Endothelial cell (in vitro differentiated cells): ENCODE measurements around the gene USP36. TPM values are rescaled to one million over a fixed set of nuclear protein-coding genes. Genes with fewer than 3 reads are reported as not detected.
A peak's percentile ranks its signal among the peaks of the same experiment; 100 is the strongest.

ENCODE experiments used
- DNase-seq: peaks from one replicate; pipeline ENCODE4 v3.0.0; 2021; ENCODE audit warnings: low spot score
- H3K27ac Mint-ChIP-seq: one replicate; pipeline ENCODE4 v1.8.0; 2021; ENCODE audit warnings: mixed read lengths, inconsistent platforms; ENCODE audit not compliant: unreplicated experiment
- H3K27me3 Mint-ChIP-seq: one replicate; pipeline ENCODE4 v1.8.0; 2021; ENCODE audit warnings: mild to moderate bottlenecking, moderate library complexity, mixed read lengths, inconsistent platforms; ENCODE audit not compliant: unreplicated experiment
- H3K36me3 Mint-ChIP-seq: one replicate; pipeline ENCODE4 v1.8.0; 2021; ENCODE audit warnings: mild to moderate bottlenecking, low read depth, mixed read lengths, inconsistent platforms; ENCODE audit not compliant: unreplicated experiment
- H3K4me1 Mint-ChIP-seq: one replicate; pipeline ENCODE4 v1.8.0; 2021; ENCODE audit warnings: mild to moderate bottlenecking, mixed read lengths, inconsistent platforms; ENCODE audit not compliant: unreplicated experiment
- H3K4me3 Mint-ChIP-seq: one replicate; pipeline ENCODE4 v1.8.0; 2021; ENCODE audit warnings: mild to moderate bottlenecking, mixed read lengths, inconsistent platforms; ENCODE audit not compliant: unreplicated experiment
- H3K9me3 Mint-ChIP-seq: one replicate; pipeline ENCODE4 v1.8.0; 2021; ENCODE audit warnings: mixed read lengths, inconsistent platforms; ENCODE audit not compliant: unreplicated experiment
- CTCF ChIP-seq: fragments of 200-600 bp; sonication (generic); IDR thresholded peaks from one replicate; pipeline ENCODE4 v1.5.0; 2021; ENCODE audit warnings: antibody characterized with exemption; ENCODE audit not compliant: unreplicated experiment
- total RNA-seq: library from RNA; stranded (reverse); fragmentation: NEBNext Ultra II Directional; extraction: Animal tissue kit (Norgen Biotek cat#: 25700); gene quantifications from one replicate; pipeline ENCODE4 v1.2.1, GENCODE V29; 2021; ENCODE audit not compliant: unreplicated experiment

USP36 gene
- total RNA-seq, 1 donor from 2014 or later = 56.7 TPM

- Mint-ChIP-seq H3K27ac (peak overlapping the region; percentile 98), H3K9me3 (no peaks in the 10 kb centered on the region), H3K4me3 (peak overlapping the region; percentile 2), H3K36me3 (peaks cover 46% of the 10 kb centered on the region), H3K4me1 (peaks cover 38% of the 10 kb centered on the region), H3K27me3 (no peaks in the 10 kb centered on the region)
- DNase-seq = no peak
- TF ChIP-seq CTCF = no peak
Measured at GRCh38 chr17:78818152-78818846, 22.3 kb downstream of the USP36 start.

- H3K27ac Mint-ChIP-seq = peak overlapping the region; percentile 70
- peaks cover 2% of the 10 kb centered on the region for H3K27me3 Mint-ChIP-seq
- no peaks in the 10 kb centered on the region for H3K9me3 Mint-ChIP-seq
- no peak for DNase-seq
- no peak for TF ChIP-seq CTCF
- H3K36me3 Mint-ChIP-seq = peaks cover 37% of the 10 kb centered on the region
- H3K4me1 Mint-ChIP-seq = peaks cover 30% of the 10 kb centered on the region
- H3K4me3 Mint-ChIP-seq = peak overlapping the region; percentile 3
Measured at GRCh38 chr17:78817123-78817522, 23.5 kb downstream of the USP36 start.

GRCh38 chr17:78815696-78816095 is 24.9 kb downstream of the USP36 start:
- no peak for TF ChIP-seq CTCF
- Mint-ChIP-seq H3K9me3 (no peaks in the 10 kb centered on the region), H3K27ac (peak overlapping the region; percentile 24), H3K4me1 (peaks cover 27% of the 10 kb centered on the region), H3K4me3 (no peak overlapping the region), H3K36me3 (peaks cover 36% of the 10 kb centered on the region), H3K27me3 (peaks cover 2% of the 10 kb centered on the region)
- DNase-seq = no peak

GRCh38 chr17:78812855-78813254 is 27.8 kb downstream of the USP36 start:
- no peak for TF ChIP-seq CTCF
- peaks cover 27% of the 10 kb centered on the region for H3K36me3 Mint-ChIP-seq
- DNase-seq = no peak
- H3K4me3 Mint-ChIP-seq = no peak overlapping the region
- H3K4me1 Mint-ChIP-seq = peaks cover 9% of the 10 kb centered on the region
- no peak overlapping the region for H3K27ac Mint-ChIP-seq
- peaks cover 2% of the 10 kb centered on the region for H3K27me3 Mint-ChIP-seq
- H3K9me3 Mint-ChIP-seq = no peaks in the 10 kb centered on the region

- no peak overlapping the region for H3K4me3 Mint-ChIP-seq
- peaks cover 8% of the 10 kb centered on the region for H3K4me1 Mint-ChIP-seq
- no peak for DNase-seq
- TF ChIP-seq CTCF = no peak
- no peaks in the 10 kb centered on the region for H3K9me3 Mint-ChIP-seq
- no peak overlapping the region for H3K27ac Mint-ChIP-seq
- H3K36me3 Mint-ChIP-seq = peaks cover 38% of the 10 kb centered on the region
- H3K27me3 Mint-ChIP-seq = peaks cover 6% of the 10 kb centered on the region
Measured at GRCh38 chr17:78808163-78808562, 32.5 kb downstream of the USP36 start.
